Left forelimb (tissue), 1 donor: ENCODE measurements around the gene HSD17B3.
"Not testable (repeated sequence)": the region's sequence is repeated elsewhere in the genome, so short reads cannot be mapped to it uniquely, and the experiment has no call there.

Source experiments
- DNase-seq: peaks from one replicate; pipeline ENCODE4 v3.0.0-alpha.2; 2018; ENCODE audit warnings: low spot score

HSD17B3 gene

DNA sequence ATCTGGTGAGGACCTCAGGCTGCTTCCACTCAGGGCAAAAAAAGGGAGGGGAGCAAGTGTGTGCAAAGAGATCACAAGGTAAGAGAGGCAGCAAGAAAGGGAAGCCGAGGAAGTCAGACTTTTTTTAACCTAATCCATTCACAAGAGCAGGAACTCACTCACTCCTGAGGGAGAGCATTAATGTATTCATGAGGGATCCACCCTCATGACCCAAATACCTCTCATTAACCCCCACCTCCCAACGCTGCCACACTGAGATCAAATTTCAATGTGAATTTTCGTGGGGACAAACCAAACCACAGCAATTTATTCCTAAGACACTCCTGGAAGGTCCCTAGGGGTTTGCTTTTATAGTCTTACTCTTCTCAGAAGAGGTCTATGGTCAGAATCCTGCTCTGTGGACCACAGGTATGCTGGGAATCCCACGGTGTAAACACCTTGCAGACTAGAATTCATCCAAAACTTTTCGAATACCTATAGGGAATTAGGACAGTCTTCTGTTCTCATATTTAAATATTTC, 108.7 kb downstream of the HSD17B3 start:
- DNase-seq, result no peak

DNA sequence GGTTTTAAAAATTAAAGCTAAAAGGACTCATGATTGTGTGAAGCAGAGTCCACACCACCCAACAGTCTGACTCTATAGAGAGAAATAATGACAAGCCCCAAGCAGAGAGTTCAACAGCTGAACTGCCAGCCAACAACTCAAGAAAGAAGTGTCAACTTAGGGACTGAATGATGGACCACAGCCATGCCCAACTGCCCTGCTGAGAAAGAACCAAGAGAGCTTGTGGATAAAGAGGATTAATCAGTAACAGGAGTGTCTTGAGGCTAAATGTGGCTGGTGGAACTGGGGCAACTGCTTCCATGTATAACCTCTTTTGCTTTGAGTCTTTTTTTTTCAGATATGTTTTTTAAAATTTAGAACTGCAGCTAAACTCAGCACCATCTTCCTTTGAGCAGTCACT, 109.3 kb downstream of the HSD17B3 start:
- DNase-seq, result no peak

DNA sequence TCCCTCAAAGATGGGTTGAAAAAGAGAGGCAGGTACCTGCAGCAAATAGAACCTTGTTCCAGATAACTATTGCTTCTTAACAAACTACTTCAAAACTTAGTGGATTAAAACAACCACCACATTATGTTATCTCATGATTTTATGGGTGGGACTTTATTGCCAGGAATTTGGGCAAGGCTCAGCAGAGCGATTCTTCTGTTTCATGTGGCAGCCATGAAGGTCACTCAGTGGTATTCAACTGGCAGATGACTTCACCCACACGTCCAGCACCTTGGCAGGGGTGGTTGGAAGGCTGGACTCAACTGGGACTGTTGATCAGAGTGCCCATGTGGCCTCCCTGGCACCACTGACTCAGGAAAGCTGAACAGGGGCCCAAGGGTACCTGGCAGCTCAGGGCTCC, 112.0 kb downstream of the HSD17B3 start:
- no peak for DNase-seq

DNA sequence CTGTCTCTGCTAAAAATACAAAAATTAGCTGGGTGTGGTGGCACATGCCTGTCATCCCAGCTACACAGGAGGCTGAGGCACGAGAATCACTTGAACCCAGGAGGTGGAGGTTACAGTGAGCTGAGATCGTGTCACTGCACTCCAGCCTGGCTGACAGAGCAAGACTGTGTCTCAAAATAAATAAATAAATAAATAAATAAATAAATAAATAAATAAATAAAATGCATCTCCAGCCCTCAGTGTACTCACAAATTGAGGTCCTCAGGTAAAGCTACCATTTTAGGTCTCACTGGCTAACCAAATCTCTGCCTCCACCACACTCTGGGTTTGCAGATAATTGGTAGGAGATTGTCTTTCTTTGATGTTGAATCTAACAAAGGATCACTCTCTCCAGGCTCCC, 112.4 kb downstream of the HSD17B3 start:
- DNase-seq, result not testable (repeated sequence)

DNA sequence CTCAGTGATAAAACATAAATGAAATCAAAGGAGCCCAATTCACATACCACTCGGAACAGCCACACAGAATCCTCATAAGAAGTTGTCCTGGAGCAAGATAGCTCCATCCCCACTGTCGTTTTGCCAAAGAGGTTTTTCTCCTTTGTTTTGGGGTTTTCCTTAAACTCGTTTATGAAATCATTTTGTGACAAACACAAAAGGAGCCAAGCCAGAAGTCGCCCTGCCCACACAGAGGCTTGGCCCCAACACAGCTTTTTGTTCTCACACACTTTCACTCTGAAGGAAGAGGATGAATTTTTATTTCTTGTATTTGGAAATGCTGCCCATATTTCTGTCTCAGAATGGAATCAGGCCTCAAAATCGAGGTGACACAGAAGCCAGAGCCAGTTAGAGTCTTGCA, 113.4 kb downstream of the HSD17B3 start:
- DNase-seq, result no peak

DNA sequence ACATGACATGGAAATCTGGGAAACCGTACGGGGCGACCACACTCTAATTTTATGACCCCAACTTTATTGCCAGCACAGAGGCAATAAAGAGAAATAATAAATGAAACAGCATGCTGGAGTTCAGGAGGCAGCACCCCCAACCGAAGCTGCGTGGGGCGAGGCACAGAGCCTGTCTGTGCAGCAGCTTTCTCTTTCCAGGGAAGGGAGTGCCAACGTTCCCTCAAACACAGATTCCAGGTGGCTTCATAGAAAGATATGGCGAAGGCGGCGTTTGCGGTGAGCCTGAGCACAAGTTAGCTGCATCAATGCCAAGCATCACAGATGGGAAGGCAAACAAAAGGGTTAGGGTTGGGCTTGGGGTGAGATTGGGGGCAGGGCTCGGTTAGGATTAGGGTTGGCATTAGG, 114.8 kb downstream of the HSD17B3 start:
- DNase-seq, result no peak

DNA sequence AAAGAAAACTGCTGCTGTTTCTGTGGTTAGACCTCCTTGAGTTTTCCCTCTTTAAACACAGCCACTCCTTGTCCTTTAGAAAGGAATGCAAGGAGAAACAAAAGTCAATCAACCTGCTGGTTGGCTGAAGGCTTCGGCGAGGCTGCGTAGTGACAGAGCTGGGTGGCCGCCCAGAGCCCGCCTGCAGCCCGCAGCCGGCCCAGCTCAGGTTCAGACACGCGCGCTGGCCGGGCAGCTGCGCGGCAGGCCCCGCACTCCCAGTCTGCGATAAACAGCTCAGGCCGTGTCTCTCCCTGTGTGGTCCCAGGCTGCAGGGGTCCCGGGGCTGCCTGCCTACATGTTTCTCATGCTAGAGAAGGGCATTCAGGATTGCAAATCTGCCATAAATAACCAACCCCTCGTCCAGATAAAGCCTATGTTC, 115.4 kb downstream of the HSD17B3 start:
- DNase-seq, result no peak

DNA sequence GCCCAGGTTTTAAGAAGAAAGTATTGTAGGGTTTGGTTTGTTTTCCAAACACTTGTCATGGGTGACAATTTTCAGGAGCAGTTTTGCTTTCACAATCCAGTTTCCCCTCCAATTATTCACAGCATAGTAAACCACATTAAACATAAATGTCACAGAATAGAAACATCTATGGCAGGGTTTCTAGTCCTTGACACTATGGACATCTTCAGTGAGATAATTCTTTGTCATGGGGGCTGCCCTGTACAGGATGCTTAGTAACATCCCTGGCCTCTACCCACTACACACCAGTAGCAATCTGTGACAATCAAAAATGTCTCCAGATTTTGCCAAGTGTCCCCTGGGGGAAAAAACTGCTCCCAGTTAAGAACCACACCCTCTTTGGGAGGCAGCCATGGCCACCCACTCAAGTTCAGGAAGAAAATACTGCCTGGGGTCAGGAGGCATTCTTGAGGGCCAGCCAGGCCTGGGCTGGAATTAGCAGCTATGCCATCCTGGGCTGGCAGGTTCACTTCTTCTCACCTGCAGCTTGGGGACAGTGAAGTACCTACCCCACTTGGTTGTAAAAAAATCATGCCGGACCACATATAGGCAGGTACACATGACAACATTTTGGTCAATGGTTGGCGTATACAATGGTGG, 116.3 kb downstream of the HSD17B3 start:
- DNase-seq, result no peak
